K562 (cell line): Measurements from ENCODE around the gene TFCP2L1. TPM values are rescaled to one million over a fixed set of nuclear protein-coding genes. Genes with fewer than 3 reads are reported as not detected.
A peak's percentile ranks its signal among the peaks of the same experiment; 100 is the strongest.

Experiments
- ARID1B ChIP-seq: fragments of 450-650 bp; IDR thresholded peaks from 2 replicates; pipeline ENCODE4 v1.6.1; 2016; ENCODE audit warnings: antibody characterized with exemption, mild to moderate bottlenecking, inconsistent platforms
- FOXK2 ChIP-seq, 2 experiments: fragments of 450-650 bp; IDR thresholded peaks in 1 of 2; conservative IDR thresholded peaks in 1 of 2; 2 replicates each; pipeline ENCODE4 v1.6.1; 2016; ENCODE audit warnings: low read depth in 2 of 2, mild to moderate bottlenecking in 1 of 2
- MGA ChIP-seq: fragments of 450-650 bp; IDR thresholded peaks from 2 replicates; pipeline ENCODE4 v1.6.1; 2016; ENCODE audit warnings: mild to moderate bottlenecking, moderate library complexity
- PTBP1 ChIP-seq: fragments of 200-400 bp; formaldehyde crosslinking; IDR thresholded peaks from 2 replicates; pipeline ENCODE4 v1.6.1; 2017; ENCODE audit warnings: low read depth, low read length
- TCF3 ChIP-seq: sonication (generic); formaldehyde crosslinking; IDR thresholded peaks from 2 replicates; pipeline ENCODE4 v1.4.0; 2020; ENCODE audit warnings: mild to moderate bottlenecking, missing genetic modification reagents
- YY1 ChIP-seq, 3 experiments: IDR thresholded peaks; 2 replicates each; pipeline ENCODE4 v1.6.1; 2011; ENCODE audit warnings: low read length in 2 of 3, mild to moderate bottlenecking in 2 of 3, moderate library complexity in 2 of 3, borderline replicate concordance in 1 of 3, control low read depth in 1 of 3, low read depth in 1 of 3; ENCODE audit not compliant: insufficient read depth in 3 of 3, insufficient replicate concordance in 2 of 3, control insufficient read depth in 1 of 3, insufficient read length in 1 of 3; ENCODE audit errors: extremely low read depth in 1 of 3
- ZBTB26 ChIP-seq: fragments of 450-650 bp; formaldehyde crosslinking; IDR thresholded peaks from 2 replicates; pipeline ENCODE4 v1.4.0; 2022; ENCODE audit warnings: missing genetic modification characterization
- ZBTB43 ChIP-seq: sonication (generic); formaldehyde crosslinking; IDR thresholded peaks from 2 replicates; pipeline ENCODE4 v1.8.0; 2023; ENCODE audit warnings: mild to moderate bottlenecking, missing genetic modification reagents
- ZNF324 ChIP-seq: fragments of 250-450 bp; sonication (Bioruptor Pico); IDR thresholded peaks from 2 replicates; pipeline ENCODE4 v1.4.0; 2020; ENCODE audit warnings: mild to moderate bottlenecking
- polyA plus RNA-seq, 8 experiments: library from polyadenylated mRNA; depleted of rRNA in 4 of 8; stranded (reverse) in 5 of 8; unstranded in 3 of 8; fragments of >200 nt; fragmentation: Nextera tagmentation in 2 of 8; fragmentation: Illumina TruSeq in 1 of 8; extraction: Ambion mirVana in 2 of 8; extraction: Trizol in 1 of 8; gene quantifications; 2 replicates each; pipeline versions ENCODE4 v1.2.1 to v1.2.3, GENCODE V29; 2011 to 2014; ENCODE audit warnings: inconsistent platforms in 1 of 8, missing spikeins in 1 of 8
- total RNA-seq, 7 experiments: library from RNA; depleted of rRNA in 6 of 7; stranded (reverse); fragments of >200 nt in 6 of 7; fragmentation: Illumina TruSeq in 2 of 7; extraction: Trizol in 2 of 7; gene quantifications; 2 replicates each; pipeline versions ENCODE4 v1.2.1 to v1.2.3, GENCODE V29; 2011 to 2021; ENCODE audit warnings: low replicate concordance in 1 of 7
- TF ChIP-seq, protein P1 (sequence below): IDR thresholded peaks from 2 replicates; pipeline ENCODE4 v1.6.1; 2014; ENCODE audit warnings: antibody characterized with exemption

The TFCP2L1 gene
- total and polyA plus RNA-seq, 9 of the 15 experiments (the other 6 are each of a cell fraction or from before 2014, with no cell fraction given) = 0.08 to 1.00 (median 0.42) TPM

- TF ChIP-seq MGA = peak; percentile 24; the same call in 1 of the 2 replicates
- no peak for TF ChIP-seq FOXK2 (conservative IDR thresholded peaks at IDR 0.05 in 1 of 2, IDR thresholded peaks at IDR 0.05 in 1 of 2; ENCODE audit: low read depth in 2 of 2)
- TF ChIP-seq, protein P1, sequence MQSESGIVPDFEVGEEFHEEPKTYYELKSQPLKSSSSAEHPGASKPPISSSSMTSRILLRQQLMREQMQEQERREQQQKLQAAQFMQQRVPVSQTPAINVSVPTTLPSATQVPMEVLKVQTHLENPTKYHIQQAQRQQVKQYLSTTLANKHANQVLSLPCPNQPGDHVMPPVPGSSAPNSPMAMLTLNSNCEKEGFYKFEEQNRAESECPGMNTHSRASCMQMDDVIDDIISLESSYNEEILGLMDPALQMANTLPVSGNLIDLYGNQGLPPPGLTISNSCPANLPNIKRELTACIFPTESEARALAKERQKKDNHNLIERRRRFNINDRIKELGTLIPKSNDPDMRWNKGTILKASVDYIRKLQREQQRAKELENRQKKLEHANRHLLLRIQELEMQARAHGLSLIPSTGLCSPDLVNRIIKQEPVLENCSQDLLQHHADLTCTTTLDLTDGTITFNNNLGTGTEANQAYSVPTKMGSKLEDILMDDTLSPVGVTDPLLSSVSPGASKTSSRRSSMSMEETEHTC = no peak
- TF ChIP-seq ZBTB43 (CRISPR knock-in tag) = no peak
- no peak for TF ChIP-seq PTBP1
- no peak for TF ChIP-seq ZNF324 (CRISPR knock-in tag)
- peak; percentile 53 for TF ChIP-seq TCF3
- peak in 1 of 3 experiments; percentile 11 for TF ChIP-seq YY1 (IDR thresholded peaks at IDR 0.05; ENCODE audit: borderline replicate concordance in 1 of 3, control insufficient read depth in 1 of 3, extremely low read depth in 1 of 3, insufficient read depth in 3 of 3, insufficient read length in 1 of 3, insufficient replicate concordance in 2 of 3, low read depth in 1 of 3, low read length in 2 of 3)
- TF ChIP-seq ZBTB26 (CRISPR knock-in tag) = no peak
- peak; percentile 17; the same call in 1 of the 2 replicates for TF ChIP-seq ARID1B
Observed at GRCh38 chr2:121253021-121253673, 31.9 kb downstream of the TFCP2L1 start (continued).
